ENCODE measurements around the gene RERE.

RERE gene

GRCh38 chr1:8423692-8424538 is 393.5 kb downstream of the RERE start:
- peak; percentile 71 for DNase-seq (ENCODE audit: low read depth)
- peak overlapping the region; percentile 86 for H3K4me3 ChIP-seq (ENCODE audit: control insufficient read depth, low read depth, low read length)
- TF ChIP-seq, protein P1, sequence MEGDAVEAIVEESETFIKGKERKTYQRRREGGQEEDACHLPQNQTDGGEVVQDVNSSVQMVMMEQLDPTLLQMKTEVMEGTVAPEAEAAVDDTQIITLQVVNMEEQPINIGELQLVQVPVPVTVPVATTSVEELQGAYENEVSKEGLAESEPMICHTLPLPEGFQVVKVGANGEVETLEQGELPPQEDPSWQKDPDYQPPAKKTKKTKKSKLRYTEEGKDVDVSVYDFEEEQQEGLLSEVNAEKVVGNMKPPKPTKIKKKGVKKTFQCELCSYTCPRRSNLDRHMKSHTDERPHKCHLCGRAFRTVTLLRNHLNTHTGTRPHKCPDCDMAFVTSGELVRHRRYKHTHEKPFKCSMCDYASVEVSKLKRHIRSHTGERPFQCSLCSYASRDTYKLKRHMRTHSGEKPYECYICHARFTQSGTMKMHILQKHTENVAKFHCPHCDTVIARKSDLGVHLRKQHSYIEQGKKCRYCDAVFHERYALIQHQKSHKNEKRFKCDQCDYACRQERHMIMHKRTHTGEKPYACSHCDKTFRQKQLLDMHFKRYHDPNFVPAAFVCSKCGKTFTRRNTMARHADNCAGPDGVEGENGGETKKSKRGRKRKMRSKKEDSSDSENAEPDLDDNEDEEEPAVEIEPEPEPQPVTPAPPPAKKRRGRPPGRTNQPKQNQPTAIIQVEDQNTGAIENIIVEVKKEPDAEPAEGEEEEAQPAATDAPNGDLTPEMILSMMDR (conservative IDR thresholded peaks at IDR 0.05; ENCODE audit: control insufficient read depth, insufficient read depth, low read depth, low read length) = no peak

GRCh38 chr1:8423269-8423691 is 394.2 kb downstream of the RERE start:
- DNase-seq (ENCODE audit: low read depth) = no peak
- TF ChIP-seq, protein P1 (conservative IDR thresholded peaks at IDR 0.05; ENCODE audit: control insufficient read depth, insufficient read depth, low read depth, low read length) = no peak
- H3K4me3 ChIP-seq (ENCODE audit: control insufficient read depth, low read depth, low read length) = peak overlapping the region; percentile 86

- TF ChIP-seq, protein P1 (conservative IDR thresholded peaks at IDR 0.05; ENCODE audit: control insufficient read depth, insufficient read depth, low read depth, low read length) = no peak
- peak overlapping the region; percentile 86 for H3K4me3 ChIP-seq (ENCODE audit: control insufficient read depth, low read depth, low read length)
- no peak for DNase-seq (ENCODE audit: low read depth)
Observed at GRCh38 chr1:8422510-8423268, 394.8 kb downstream of the RERE start.

DNA sequence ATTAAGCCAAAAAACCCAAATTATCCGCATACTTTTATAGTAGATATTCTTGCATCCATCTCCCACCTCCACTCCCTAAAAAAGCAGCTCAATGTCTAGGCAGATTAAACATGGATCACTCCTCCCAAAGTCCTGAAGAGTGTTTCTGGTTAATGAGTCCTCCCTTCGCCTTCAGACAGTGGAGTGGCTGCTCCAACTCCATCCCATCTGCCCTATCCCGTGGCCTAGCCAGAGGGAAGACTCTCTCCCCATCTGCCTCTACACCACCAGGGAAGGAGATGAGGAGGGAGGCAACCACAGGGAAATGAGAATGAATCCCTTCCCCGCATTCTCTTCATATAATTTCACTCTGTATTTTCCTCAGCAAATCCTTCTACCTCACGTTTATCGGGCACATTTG is 395.7 kb downstream of the RERE start:
- H3K4me3 ChIP-seq (ENCODE audit: control insufficient read depth, low read depth, low read length) = peak overlapping the region; percentile 86
- DNase-seq (ENCODE audit: low read depth) = peak; percentile 58
- TF ChIP-seq, protein P1 (conservative IDR thresholded peaks at IDR 0.05; ENCODE audit: control insufficient read depth, insufficient read depth, low read depth, low read length) = no peak

GRCh38 chr1:8420318-8420717 is 397.1 kb downstream of the RERE start:
- DNase-seq (ENCODE audit: low read depth) = no peak
- TF ChIP-seq, protein P1 (conservative IDR thresholded peaks at IDR 0.05; ENCODE audit: control insufficient read depth, insufficient read depth, low read depth, low read length) = no peak
- H3K4me3 ChIP-seq (ENCODE audit: control insufficient read depth, low read depth, low read length) = peak overlapping the region; percentile 86

DNA sequence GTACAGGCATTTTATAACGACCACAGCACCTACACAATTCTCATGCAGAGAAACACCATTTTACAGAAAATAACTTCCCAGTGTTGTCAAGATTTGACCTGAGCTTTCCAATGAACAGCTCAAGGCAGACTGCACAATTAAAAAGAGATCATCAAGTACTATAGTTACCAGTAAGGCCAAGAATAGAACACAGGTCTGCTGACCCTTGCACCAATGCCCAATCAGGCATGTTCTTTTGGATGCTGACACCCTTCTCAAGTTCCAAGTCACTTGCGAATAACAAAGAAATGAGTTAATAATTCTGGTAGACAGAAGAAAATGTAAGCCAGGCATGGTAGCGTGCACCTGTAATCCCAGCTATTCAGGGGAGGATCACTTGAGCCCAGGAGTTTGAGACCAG is 397.6 kb downstream of the RERE start:
- no peak overlapping the region for H3K4me3 ChIP-seq (ENCODE audit: control insufficient read depth, low read depth, low read length)
- TF ChIP-seq, protein P1 (conservative IDR thresholded peaks at IDR 0.05; ENCODE audit: control insufficient read depth, insufficient read depth, low read depth, low read length) = no peak
- DNase-seq (ENCODE audit: low read depth) = no peak
